Sigmoid colon (tissue), 7 donors: ENCODE results near the gene HSPB2. TPM values are rescaled to one million over a fixed set of nuclear protein-coding genes. Genes with fewer than 3 reads are reported as not detected.

ENCODE experiments used
- DNase-seq: peaks from one replicate; pipeline ENCODE4 v3.0.0-alpha.2; 2019
- H3K27ac ChIP-seq, 4 donors: fragments of 200-600 bp; sonication (generic); one replicate each; pipeline ENCODE4 v1.5.1; 2016 to 2019; ENCODE audit warnings: mild to moderate bottlenecking in 1 of 4
- H3K27me3 ChIP-seq, 3 donors: fragments of 200-600 bp; sonication (generic); one replicate each; pipeline ENCODE4 v1.5.1; 2019; ENCODE audit warnings: mild to moderate bottlenecking in 1 of 3
- H3K36me3 ChIP-seq, 4 donors: fragments of 200-600 bp; sonication (generic); one replicate each; pipeline ENCODE4 v1.5.1; 2016 to 2019
- H3K4me1 ChIP-seq, 4 donors: fragments of 200-600 bp; sonication (generic); one replicate each; pipeline ENCODE4 v1.5.1; 2017 to 2019
- H3K4me3 ChIP-seq, 4 donors: fragments of 200-600 bp; sonication (generic); one replicate each; pipeline ENCODE4 v1.5.1; 2017 to 2019; ENCODE audit warnings: mild to moderate bottlenecking in 2 of 4, moderate library complexity in 1 of 4
- H3K9me3 ChIP-seq, 4 donors: fragments of 200-600 bp in 3 of 4; sonication (generic) in 3 of 4; one replicate each; pipeline versions ENCODE4 v1.5.1 to v1.6.1; 2013 to 2019
- EP300 ChIP-seq, 4 donors: sonication (generic); formaldehyde crosslinking; IDR thresholded peaks; one replicate each; pipeline ENCODE4 v1.6.1; 2017; ENCODE audit warnings: antibody characterized with exemption in 4 of 4
- POLR2A ChIP-seq, 2 donors: fragments of 450-650 bp; IDR thresholded peaks; one replicate each; pipeline ENCODE4 v1.6.1; 2016; ENCODE audit warnings: antibody characterized with exemption in 2 of 2, mild to moderate bottlenecking in 2 of 2, moderate library complexity in 2 of 2
- POLR2AphosphoS5 ChIP-seq, 4 donors: sonication (generic); formaldehyde crosslinking; IDR thresholded peaks; one replicate each; pipeline ENCODE4 v1.6.1; 2017; ENCODE audit warnings: antibody characterized with exemption in 4 of 4
- WGBS, 2 donors: extraction: QIAGEN DNeasy Blood & Tissue Kit; methylation state at CpG; one replicate each; pipeline ENCODE4 v1.1.7; 2013; 5-methylcytosine and 5-hydroxymethylcytosine counted together
- intact Hi-C: fragments of 100-400 bp; cut with DNase I; formaldehyde crosslinking; loops from one replicate; pipeline ENCODE4 v1.15.1; 2023
- polyA plus RNA-seq, 3 donors: library from polyadenylated mRNA; stranded (reverse); fragments of 200-250 nt; gene quantifications; one replicate each; pipeline ENCODE4 v1.2.3, GENCODE V29; 2013
- total RNA-seq, 4 donors: library from RNA; depleted of rRNA; stranded (reverse); fragments of >200 nt; gene quantifications; one replicate each; pipeline ENCODE4 v1.1.0, GENCODE V29; 2016
- TF ChIP-seq, protein P1 (sequence below), 4 experiments: fragments of 450-650 bp in 3 of 4; fragments of 200-600 bp in 1 of 4; IDR thresholded peaks; one replicate each; pipeline ENCODE4 v1.5.1; 2016 to 2019; ENCODE audit warnings: antibody characterized with exemption in 4 of 4, mild to moderate bottlenecking in 3 of 4, moderate library complexity in 2 of 4
- donor health status: healthy with polysubstance abuse.
- donor health status: Bipolar disorder and iron deficiency.
- donor health status: healthy.

HSPB2 gene
- total and polyA plus RNA-seq, 7 donors: 0.69 to 11.4 (median 2.2) TPM; not detected in 1

DNA sequence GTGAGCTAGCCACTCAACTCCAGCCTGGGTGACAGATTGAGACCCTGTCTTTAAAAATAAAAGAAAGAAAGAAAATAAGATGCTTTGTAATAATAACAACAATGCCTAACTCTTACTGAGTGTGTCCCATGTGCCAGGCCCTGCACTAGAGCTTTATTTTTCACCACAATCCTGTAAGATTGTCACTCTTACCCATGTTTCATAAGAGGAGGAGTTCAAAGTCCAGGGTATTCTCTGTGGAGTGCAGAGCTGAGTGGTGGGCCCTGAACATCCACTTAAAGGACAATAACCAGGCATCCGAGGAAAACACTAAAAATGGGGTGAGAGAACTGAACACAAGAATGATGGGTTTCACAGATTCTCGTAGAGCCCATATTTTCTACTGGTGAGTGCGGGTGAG, 5.3 kb downstream of the HSPB2 start:
- intact Hi-C loops: no loop called here
- no peak for DNase-seq
- Histone ChIP-seq H3K4me3 (no peak overlapping the region), H3K9me3 (no peaks in the 10 kb centered on the region), H3K27ac (no peak overlapping the region), H3K4me1 (peaks cover 0 to 34% (median 29%) of the 10 kb centered on the region in 4 donors), H3K27me3 (no peaks in the 10 kb centered on the region), H3K36me3 (no peaks in the 10 kb centered on the region)
- TF ChIP-seq POLR2A (IDR thresholded peaks at IDR 0.05) (no peak), EP300 (IDR thresholded peaks at IDR 0.05) (no peak), POLR2AphosphoS5 (IDR thresholded peaks at IDR 0.05) (no peak)
- TF ChIP-seq, protein P1, sequence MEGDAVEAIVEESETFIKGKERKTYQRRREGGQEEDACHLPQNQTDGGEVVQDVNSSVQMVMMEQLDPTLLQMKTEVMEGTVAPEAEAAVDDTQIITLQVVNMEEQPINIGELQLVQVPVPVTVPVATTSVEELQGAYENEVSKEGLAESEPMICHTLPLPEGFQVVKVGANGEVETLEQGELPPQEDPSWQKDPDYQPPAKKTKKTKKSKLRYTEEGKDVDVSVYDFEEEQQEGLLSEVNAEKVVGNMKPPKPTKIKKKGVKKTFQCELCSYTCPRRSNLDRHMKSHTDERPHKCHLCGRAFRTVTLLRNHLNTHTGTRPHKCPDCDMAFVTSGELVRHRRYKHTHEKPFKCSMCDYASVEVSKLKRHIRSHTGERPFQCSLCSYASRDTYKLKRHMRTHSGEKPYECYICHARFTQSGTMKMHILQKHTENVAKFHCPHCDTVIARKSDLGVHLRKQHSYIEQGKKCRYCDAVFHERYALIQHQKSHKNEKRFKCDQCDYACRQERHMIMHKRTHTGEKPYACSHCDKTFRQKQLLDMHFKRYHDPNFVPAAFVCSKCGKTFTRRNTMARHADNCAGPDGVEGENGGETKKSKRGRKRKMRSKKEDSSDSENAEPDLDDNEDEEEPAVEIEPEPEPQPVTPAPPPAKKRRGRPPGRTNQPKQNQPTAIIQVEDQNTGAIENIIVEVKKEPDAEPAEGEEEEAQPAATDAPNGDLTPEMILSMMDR (IDR thresholded peaks at IDR 0.05): no peak
- WGBS, 2 donors: 85 to 93% methylated on average over 3 of the region's 3 CpGs

DNA sequence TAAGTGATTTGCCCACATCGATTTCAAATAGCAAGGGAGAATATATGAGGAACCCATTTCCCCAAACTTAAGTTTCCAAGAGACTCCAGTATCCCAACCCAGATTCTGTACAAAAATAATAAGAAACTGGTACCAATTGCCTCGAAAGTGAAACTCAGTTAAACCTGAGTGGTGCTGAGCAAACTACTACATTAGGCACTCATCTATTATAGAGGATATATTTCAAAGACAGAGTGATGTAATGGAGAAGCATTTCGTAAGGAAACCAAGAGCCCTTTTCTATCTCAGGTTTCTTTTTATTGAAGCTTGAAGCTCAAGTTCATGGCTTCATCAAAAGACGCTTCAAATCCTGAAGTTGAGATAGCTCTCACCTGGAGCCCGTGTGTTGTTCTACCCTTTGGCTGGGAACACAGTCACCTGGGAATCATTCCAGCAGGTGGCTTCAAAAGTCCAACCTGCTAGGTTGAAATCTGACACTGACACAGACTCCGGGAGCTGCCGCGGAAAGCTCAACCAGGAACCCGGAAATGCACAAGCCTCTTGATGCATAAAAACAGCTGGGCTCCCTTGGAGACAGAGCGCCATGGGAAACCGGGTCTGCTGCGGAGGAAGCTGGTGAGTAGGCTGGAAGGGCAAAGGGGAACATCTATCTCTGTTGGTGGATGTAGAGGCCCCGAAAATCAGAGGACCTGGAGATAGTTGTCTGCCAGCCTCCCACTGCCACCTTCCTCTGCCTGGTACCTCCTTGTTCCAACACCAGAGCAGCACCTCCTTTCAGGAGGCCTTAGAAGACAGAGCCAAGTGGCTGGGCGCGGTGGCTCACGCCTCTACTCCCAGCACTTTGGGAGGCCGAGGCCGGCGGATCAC, 6.1 kb downstream of the HSPB2 start, which contains the start of gene C11orf52:
TSS of gene C11orf52 (plus strand) at position 524 of the 867 bp plus-strand sequence. CDS start at position 584, 60 bp downstream.
- Histone ChIP-seq H3K36me3 (no peaks in the 10 kb centered on the region), H3K27me3 (no peaks in the 10 kb centered on the region), H3K27ac (peak within 1 kb of the TSS in 2 of 4 donors; percentile 25 to 39), H3K9me3 (no peaks in the 10 kb centered on the region), H3K4me1 (peaks cover 0 to 37% (median 32%) of the 10 kb centered on the region in 4 donors), H3K4me3 (no peak within 1 kb of the TSS)
- TF ChIP-seq EP300 (IDR thresholded peaks at IDR 0.05): no peak
- TF ChIP-seq POLR2A (IDR thresholded peaks at IDR 0.05): no peak
- TF ChIP-seq, protein P1 (IDR thresholded peaks at IDR 0.05): no peak
- WGBS, 2 donors: 18 to 54% methylated on average over 19 of the region's 19 CpGs
- no peak for DNase-seq
- intact Hi-C loops: no loop called here

DNA sequence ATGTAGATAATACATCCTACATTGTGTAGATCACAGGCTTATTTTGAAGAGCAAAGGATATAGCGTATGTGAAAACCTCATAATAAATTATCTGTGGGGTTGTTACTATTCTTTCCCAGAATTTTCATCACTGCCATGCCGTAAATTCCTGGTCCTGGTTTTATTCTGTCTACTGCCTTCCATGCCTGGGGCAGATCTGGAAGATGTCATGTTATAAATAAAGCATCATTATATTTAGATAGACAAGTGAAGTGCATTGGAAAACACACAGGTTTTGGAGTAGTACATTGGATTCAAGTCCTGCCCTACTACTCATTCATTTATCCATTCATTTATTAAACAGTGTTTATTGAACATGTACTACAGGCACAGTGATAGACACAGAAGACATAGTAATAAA, 8.4 kb downstream of the HSPB2 start:
- H3K27ac ChIP-seq: peak overlapping the region in 1 of 4 donors; percentile 92
- TF ChIP-seq POLR2A (IDR thresholded peaks at IDR 0.05) (no peak), EP300 (IDR thresholded peaks at IDR 0.05) (no peak), POLR2AphosphoS5 (IDR thresholded peaks at IDR 0.05) (no peak)
- TF ChIP-seq, protein P1 (IDR thresholded peaks at IDR 0.05): no peak
- H3K9me3 ChIP-seq: no peaks in the 10 kb centered on the region
- intact Hi-C loops: no loop called here
- no peaks in the 10 kb centered on the region for H3K27me3 ChIP-seq
- WGBS, 2 donors: 96 to 97% methylated on average over 2 of the region's 2 CpGs
- H3K4me1 ChIP-seq: peaks cover 0 to 32% (median 26%) of the 10 kb centered on the region in 4 donors
- H3K36me3 ChIP-seq: no peaks in the 10 kb centered on the region
- DNase-seq: no peak
- no peak overlapping the region for H3K4me3 ChIP-seq

DNA sequence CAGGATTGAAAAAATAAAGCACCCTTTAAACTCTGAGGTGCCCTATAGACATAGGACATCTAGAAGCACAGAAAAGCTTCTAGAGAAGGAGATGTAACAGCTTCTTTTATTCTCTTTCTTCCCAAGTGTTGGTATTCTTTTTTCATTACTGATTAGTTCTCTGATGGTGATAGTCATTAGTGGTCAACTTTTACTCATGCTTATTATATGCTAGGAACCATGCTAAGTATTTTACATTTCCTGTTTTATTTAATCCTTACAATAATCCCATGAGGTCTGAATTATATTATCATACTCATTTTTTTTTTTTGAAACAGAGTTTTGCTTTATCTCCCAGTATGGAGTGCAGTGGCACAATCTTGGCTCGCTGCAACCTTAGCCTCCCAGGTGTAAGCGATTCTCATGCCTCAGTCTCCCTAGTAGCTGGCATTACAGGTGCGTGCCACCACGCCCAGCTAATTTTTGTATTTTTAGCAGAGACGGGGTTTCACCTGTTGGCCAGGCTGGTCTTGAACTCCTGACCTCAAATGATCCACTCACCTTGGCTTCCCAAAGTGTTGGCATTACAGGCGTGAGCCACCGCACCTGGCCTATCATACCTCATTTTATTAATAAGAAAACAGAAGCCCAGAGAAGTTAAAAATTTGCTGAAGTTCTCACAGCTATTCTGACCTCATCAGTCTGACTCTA, 9.2 kb downstream of the HSPB2 start:
- H3K36me3 ChIP-seq: no peaks in the 10 kb centered on the region
- peaks cover 0 to 38% (median 33%) of the 10 kb centered on the region in 4 donors for H3K4me1 ChIP-seq
- 88 to 93% methylated on average over 7 of the region's 7 CpGs for WGBS, 2 donors
- no peak overlapping the region for H3K4me3 ChIP-seq
- no peak for TF ChIP-seq EP300 (IDR thresholded peaks at IDR 0.05)
- TF ChIP-seq POLR2AphosphoS5 (IDR thresholded peaks at IDR 0.05): no peak
- TF ChIP-seq, protein P1 (IDR thresholded peaks at IDR 0.05): no peak
- TF ChIP-seq POLR2A (IDR thresholded peaks at IDR 0.05): no peak
- H3K9me3 ChIP-seq: no peaks in the 10 kb centered on the region
- peak overlapping the region in 3 of 4 donors; percentile 87 to 92 (median 88) for H3K27ac ChIP-seq
- intact Hi-C loops: no loop called here
- H3K27me3 ChIP-seq: no peaks in the 10 kb centered on the region
- DNase-seq: no peak
